DMS53 treated with DMSO at 0.1 percent for 48 hours (cell line): ENCODE data around the gene CTSW.
A peak's percentile ranks its signal among the peaks of the same experiment; 100 is the strongest.

ENCODE experiments used
- DNase-seq: peaks from one replicate; lab custom pipeline; 2025; ENCODE audit not compliant: unreplicated experiment; lab: John Stamatoyannopoulos, UW

The CTSW gene

DNA sequence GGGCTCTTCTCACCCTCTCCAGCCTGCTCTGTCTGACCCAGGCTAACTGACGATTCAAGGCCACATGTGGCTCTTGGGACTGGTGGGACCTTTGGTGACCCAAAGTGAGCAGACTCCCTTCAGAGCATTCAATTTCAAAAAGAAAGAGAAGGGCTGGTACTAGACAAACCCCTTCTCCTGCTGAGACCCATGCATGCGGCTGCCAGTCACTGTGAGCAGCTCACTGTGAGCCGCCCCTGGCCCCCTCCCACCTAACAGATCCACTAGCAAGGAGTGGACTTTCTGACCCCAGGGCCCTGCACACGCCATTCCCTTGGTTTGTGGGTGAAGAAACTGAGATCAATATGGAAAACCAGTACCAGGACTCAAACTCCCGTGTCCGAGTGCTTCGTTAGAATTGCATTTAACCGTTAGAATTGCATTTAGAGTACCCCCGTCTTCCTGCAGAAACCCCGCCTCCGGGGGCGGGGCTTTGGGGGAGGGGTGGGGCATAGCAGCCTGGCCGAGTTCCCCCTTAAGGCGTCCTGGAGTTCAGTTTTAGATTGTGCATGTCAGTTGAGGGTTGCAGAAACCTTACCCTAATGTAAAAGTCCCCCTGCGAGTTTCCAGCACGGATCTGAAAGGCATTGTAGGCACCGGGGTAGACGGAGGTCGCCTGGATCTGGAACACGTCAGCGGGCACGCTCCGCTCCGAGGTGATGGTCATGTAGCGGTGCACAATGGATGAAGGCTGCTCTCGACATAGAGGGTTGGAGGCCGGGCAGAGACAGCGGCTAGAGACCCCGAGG is 12.2 kb upstream of the CTSW start:
- no peak for DNase-seq

- DNase-seq: no peak
Observed at GRCh38 chr11:65868076-65868667, 11.5 kb upstream of the CTSW start.

- DNase-seq: no peak
Observed at GRCh38 chr11:65868907-65869306, 10.7 kb upstream of the CTSW start.

DNA sequence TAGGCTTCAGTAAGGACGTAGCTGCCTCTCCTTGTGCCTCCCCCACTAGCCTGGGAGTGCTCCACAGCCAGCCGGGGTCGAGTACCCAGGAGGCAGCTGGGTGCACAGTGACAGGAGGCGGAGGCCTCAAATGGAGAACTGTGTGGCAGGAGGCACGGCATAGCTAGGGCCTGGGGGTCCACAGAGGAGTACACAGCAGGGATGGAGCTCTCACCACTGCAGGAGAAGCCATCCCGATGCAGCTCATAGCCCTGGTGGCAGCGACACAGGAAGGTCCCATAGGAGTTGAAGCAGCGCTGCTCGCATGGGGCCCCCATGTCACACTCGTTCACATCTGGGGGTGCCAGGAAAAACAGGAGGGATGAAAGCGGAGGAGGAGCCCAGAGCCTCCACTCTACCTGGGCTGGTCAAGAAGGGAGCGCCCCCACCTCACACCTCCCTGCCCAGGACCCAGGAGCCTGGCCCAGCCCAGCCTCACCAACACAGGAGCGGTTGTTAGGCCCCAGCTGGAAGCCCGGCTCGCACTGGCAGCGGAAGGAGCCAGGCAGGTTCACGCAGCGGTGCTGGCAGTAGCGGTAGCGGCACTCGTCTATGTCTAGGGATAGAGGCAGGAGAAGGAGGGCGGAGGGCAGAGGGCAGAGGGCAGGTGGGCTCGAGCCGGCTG is 9.9 kb upstream of the CTSW start:
- no peak for DNase-seq

DNA sequence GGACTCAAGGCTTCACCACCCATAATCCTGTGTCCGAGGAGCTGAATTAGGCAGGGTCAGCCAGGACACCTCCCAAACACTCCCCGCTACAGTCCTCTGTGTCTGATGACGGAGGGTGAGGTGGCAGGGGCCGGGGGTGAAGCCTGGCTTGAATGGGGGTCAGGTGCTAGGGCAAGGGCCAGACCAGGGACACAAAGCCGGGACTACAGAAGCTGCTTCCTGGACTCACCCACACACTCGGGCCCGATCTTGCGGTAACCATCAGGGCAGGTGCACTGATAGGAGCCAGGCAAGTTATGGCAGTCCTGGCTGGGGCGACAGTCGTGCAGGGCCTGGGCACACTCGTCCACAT is 9.4 kb upstream of the CTSW start:
- no peak for DNase-seq

- peak; percentile 19 for DNase-seq
Observed at GRCh38 chr11:65870706-65871681, 8.6 kb upstream of the CTSW start.

GRCh38 chr11:65871811-65872548 is 7.7 kb upstream of the CTSW start:
- no peak for DNase-seq

DNA sequence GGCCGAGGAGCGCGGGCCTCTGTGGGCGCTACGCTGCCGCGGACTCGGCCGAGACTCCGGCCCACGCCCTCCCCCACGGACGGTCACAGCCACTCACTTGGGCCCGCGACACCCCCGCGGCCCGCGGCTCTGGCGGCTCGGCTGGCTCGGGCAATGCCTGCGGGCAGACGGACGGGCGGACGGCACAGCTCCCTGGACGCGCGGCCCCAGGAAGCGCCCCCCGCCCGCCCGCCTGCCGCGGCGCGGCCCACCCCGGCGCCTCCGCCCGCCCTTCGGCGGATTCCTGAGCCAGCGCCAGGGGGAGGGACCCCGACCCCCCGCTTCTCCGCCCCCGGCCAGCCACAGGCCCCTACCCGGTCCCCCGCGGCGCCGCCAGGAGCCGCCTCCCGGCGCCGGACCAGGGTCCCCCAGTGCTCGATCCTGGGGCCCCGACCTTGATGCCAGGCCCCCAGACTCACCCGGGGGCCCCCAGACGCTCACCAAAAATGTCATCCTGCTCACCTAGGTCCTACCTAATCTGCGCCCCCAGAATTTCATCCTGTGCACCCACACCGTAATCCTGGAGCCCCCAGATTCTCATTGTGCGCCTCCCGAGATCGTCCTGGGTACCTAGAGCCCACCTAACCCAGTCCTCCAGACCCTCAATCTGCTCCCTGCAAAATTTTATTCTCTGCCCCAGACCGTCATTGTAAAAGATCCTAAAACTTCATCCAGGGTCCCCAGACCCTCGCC is 6.9 kb upstream of the CTSW start, which contains the start of gene EFEMP2:
Gene EFEMP2, minus strand, starts transcription at position 215 of the 732 bp plus-strand sequence. CDS start 446 bp downstream, outside the sequence.
- no peak for DNase-seq

GRCh38 chr11:65873318-65874156 is 6.1 kb upstream of the CTSW start:
- DNase-seq: peak; percentile 80

DNA sequence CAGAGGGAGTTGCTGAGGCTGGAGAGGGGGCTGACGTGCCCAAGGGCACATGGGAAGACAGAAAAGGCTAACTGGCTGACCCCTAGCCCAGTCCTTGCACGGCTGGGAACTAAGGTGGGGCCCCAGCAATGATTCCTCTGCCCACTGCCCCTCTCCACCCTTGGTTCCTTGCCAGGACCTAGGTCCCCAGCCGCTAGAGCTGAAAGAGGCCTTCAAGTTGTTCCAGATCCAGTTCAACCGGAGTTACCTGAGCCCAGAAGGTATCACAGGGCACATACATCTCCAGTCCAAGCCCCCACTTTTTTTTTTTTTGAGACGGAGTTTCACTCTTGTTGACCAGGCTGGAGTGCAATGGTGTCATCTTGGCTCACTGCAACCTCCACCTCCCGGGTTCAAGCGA is 390 bp downstream of the CTSW start:
- no peak for DNase-seq

- no peak for DNase-seq
Observed at GRCh38 chr11:65880844-65881421, 1.3 kb downstream of the CTSW start.

GRCh38 chr11:65882120-65883057 is 2.8 kb downstream of the CTSW start:
- DNase-seq: no peak

GRCh38 chr11:65883058-65883761 is 3.6 kb downstream of the CTSW start:
- no peak for DNase-seq

DNA sequence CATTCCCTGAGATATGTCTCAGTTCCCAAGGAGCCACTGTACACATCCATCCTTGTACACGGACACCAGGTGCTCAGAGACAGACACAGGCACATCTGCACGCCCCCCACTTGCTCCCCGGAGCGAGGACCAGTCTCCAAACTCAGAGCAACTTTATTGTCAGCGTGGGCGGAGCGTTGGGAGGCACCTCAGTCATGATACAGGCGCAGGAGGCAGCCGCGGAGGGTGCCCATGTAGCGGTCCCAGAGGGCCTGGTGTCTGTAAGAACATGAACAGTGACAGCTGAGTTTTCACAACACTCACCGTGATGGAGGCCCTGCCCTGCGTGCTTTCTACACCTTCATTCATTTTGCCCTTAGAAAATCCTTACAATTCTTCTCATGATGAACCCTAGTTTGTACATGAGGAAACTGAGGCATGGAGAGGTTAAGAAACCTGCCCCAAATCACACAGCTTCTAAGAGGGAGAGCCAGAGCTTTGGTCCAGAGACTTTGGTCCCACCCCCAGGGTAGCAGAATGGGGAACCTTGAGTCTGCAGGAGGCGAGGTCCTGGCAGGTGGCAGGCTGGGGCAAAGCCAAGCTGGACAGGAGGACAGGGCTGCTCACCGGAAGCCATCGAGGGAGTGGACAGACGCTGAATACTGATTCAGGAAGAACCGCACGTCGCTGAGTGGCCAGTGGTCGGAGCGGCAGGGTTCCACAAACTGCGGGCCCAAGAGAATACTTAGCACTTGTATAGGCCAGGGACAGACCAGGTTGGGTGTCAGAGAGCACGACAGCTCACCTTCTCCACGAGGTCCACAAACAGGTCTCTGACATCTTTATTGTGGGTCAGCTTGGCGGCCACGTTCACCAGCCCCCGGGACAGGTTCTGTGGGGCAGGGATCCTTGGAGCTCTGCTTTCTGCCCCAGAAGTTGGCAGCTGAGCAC is 4.4 kb downstream of the CTSW start:
- no peak for DNase-seq

- DNase-seq: peak; percentile 50
Observed at GRCh38 chr11:65884716-65885092, 5.1 kb downstream of the CTSW start.

GRCh38 chr11:65885231-65885630 is 5.6 kb downstream of the CTSW start:
- no peak for DNase-seq
